MM.1S (cell line): ENCODE measurements around the gene SLC8A3.

ENCODE experiments used
- EZH2phosphoT487 ChIP-seq: fragments of 300-600 bp; sonication (generic); IDR thresholded peaks from 2 replicates; pipeline ENCODE4 v1.6.1; 2018; ENCODE audit warnings: antibody characterized with exemption, low read length
- TF ChIP-seq, protein P1 (sequence below): fragments of 300-600 bp; sonication (generic); IDR thresholded peaks from 2 replicates; pipeline ENCODE4 v1.5.1; 2016; ENCODE audit warnings: antibody characterized with exemption, low read length, mixed read lengths

DNA sequence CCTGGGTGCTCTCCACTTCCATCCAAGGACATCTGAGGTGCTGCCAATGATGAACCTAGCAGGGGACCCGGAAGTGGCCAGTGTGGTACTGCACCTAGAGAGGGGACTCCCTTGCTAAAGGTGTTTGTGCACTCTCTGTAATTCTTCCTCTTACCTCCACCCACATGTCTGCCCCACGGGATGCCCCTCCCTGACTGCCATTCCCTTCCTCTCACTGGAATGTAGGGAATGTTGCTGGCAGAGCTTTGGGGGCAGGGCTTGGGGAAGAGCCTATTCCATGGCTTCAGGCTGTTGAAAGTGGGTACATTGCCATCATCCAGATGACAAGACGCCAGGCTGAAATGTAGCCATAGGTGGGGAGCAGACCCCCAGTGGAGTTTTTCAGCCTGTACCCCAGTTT lies 156.3 kb downstream of the SLC8A3 start:
- TF ChIP-seq, protein P1, sequence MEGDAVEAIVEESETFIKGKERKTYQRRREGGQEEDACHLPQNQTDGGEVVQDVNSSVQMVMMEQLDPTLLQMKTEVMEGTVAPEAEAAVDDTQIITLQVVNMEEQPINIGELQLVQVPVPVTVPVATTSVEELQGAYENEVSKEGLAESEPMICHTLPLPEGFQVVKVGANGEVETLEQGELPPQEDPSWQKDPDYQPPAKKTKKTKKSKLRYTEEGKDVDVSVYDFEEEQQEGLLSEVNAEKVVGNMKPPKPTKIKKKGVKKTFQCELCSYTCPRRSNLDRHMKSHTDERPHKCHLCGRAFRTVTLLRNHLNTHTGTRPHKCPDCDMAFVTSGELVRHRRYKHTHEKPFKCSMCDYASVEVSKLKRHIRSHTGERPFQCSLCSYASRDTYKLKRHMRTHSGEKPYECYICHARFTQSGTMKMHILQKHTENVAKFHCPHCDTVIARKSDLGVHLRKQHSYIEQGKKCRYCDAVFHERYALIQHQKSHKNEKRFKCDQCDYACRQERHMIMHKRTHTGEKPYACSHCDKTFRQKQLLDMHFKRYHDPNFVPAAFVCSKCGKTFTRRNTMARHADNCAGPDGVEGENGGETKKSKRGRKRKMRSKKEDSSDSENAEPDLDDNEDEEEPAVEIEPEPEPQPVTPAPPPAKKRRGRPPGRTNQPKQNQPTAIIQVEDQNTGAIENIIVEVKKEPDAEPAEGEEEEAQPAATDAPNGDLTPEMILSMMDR = no peak
- no peak for TF ChIP-seq EZH2phosphoT487
